DMS53 treated with DMSO at 0.1 percent for 48 hours (cell line): ENCODE results near the gene MCAT.

ENCODE experiments used
- DNase-seq: peaks from one replicate; lab custom pipeline; 2025; ENCODE audit not compliant: unreplicated experiment; lab: John Stamatoyannopoulos, UW

MCAT gene

GRCh38 chr22:43173566-43173965 lies 30.4 kb upstream of the MCAT start:
- no peak for DNase-seq

- no peak for DNase-seq
These were observed 29.0 kb upstream of the MCAT start for GRCh38 chr22:43172191-43172590.

DNA sequence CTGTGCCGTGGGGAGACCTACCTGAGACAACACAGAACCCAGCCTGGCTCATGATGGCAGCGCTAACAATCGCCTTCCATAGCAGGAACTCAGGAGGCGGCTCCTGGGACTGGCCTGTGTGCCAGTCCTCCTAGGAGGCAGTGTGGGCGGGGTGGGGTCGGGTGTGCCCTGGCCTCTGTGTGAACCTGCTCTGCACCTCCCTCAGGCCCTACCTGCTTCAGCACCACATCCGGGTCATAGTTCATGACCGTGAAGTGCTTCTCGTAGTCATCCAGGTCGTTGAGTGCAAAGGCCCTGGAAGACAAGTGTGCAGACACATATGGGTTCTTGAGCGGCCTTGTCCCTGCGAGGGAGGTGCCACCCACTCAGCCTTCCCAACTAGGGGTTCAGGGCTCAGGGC lies 28.4 kb upstream of the MCAT start:
- DNase-seq = no peak

DNA sequence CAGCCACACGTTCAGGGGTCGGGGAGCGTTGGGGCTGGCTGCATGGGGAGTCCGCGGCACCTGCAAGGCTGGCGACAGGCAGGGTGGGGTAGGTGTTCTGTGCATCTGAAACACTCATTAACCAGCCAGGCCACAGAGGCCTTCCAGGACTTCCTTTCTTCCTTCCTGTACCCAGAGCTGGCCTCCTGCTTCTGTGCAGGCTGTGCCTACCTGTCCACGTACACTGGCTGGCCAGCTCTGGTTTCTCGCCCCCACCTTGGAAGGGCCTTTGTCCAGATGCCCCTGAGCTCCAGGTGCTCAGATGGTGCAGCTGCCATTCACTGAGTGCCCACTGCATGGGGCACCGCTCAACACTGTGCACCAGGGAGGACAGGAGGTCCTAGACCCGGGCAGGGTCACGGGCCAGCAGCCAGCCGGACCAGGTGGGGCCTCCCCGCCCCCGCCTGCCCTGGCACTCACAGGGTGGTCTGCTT lies 27.9 kb upstream of the MCAT start:
- DNase-seq = no peak

DNA sequence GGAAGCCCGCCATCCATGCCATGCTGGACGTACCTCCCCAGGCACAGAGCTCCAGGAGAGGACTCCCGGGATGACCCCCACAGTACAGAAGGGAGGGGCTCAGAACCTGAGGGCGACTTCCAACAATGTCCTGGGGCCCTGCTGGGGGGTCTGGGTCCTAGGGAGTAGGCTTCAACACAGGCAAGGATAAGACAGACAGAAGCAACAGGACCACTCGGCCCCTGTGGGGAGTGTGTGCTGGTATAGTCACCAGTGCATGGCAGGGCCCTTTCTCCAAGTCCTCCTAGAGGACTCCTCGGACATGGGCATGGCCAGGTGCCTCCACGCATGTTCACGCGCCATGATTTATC lies 26.9 kb upstream of the MCAT start:
- no peak for DNase-seq

- DNase-seq = no peak
These were observed 26.3 kb upstream of the MCAT start for GRCh38 chr22:43169310-43170130.

DNA sequence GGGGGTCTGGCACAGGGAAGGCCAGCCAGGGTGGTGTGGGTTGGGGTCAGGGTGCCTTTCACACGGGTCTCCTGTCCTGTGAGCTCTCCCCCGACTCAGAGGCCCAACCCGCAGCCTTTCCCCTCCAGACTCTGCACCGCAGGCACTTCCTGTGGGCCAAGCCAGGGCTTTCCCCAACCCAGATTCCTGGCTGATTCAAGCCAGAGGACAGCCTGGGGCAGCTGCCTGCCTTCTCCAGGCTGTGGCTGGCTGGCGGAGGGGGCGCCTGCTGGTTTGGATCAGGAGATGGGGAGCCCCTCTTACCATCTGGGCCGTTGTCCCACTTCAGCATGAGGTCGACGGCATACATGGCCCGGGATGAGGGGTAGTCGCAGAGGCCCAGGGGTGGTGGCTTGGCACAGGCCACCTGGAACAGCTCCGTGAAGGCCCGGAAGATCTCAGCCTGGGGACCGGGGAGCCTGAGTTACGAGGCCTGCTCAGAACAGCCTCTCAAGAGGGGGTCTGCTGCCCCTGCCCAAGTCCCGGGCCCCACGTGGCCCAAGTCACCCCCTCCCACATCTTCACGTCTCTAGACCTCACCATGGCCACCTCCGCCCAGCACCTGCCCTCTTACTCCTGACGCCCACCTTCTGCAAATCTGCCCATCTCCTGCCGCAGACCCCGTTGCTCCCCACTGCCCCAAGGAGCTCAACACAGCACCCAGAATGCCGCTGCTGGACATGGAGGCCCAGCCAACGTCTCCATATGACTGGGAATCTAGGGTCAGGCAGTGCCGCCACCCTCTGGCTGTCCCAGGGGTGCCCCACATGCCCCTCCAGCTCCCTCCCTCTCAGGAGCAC lies 25.5 kb upstream of the MCAT start:
- no peak for DNase-seq

GRCh38 chr22:43167001-43167589 lies 23.9 kb upstream of the MCAT start:
- no peak for DNase-seq

DNA sequence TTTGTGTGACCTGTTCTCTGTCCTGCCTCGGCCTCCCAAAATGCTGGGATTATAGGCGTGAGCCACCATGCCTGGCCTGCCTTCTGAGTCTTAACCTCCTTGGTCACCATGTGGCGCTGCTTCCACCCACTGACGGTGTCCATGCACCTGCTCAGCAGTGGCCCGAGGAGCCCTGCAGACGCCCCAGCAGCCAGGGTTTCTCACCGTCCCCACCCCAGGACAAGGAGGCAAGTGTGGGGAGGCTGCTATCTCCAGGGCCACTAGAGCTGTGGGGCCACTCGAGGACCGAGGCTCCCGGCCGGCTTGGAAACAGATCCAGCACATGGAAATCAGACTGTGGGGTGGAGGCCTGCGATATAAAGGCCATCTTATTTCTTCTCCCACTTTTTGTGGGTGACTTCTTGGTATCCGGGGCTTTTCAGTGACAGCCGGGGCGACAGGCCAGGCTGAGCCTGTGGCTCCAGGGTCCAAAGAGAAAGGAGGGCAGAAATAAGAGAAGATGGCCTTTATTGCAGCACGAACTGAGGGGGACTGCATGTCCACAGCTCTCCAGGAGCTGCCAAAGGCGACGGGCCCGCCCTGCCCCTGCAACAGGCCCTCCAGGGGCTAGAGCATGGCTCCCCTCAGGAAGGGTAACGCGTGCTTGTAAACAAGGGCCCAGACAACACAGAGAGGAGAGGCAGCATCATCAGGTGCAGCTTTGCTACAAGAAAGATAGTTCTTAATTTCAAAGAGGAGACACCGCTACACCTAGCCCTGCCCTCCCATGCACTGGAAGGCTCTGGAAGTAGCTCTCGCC lies 23.1 kb upstream of the MCAT start:
- no peak for DNase-seq

- no peak for DNase-seq
These were observed 21.4 kb upstream of the MCAT start for GRCh38 chr22:43164636-43165035.

DNA sequence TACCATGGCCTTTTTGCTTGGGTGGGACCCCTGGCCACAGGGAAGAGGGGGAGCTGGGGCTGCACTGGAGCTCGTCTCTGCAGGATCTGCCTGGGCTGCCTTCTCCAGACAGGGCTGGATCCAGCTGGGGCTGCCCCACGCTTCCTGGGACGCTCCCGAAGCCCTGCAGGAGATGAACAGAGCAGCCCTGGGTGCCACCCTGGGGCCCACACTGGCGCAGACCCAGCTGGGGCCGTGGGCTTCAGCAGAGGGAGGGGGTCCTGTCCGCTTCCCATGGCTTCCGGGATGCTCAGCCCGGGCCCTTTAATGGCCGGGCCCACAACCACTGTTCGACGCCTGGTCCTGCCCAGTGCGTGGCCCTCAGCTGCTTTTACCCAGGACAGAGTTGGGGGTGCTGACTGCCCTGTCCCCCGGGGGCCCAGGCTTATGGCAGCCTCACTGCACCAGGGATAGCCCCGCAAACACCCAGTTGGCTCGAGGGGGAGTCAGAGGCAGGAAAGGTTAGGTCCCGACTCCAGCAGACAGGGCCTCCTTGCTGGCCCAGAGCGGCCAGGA lies 20.1 kb upstream of the MCAT start:
- no peak for DNase-seq

GRCh38 chr22:43162412-43163150 lies 19.4 kb upstream of the MCAT start:
- DNase-seq = no peak

DNA sequence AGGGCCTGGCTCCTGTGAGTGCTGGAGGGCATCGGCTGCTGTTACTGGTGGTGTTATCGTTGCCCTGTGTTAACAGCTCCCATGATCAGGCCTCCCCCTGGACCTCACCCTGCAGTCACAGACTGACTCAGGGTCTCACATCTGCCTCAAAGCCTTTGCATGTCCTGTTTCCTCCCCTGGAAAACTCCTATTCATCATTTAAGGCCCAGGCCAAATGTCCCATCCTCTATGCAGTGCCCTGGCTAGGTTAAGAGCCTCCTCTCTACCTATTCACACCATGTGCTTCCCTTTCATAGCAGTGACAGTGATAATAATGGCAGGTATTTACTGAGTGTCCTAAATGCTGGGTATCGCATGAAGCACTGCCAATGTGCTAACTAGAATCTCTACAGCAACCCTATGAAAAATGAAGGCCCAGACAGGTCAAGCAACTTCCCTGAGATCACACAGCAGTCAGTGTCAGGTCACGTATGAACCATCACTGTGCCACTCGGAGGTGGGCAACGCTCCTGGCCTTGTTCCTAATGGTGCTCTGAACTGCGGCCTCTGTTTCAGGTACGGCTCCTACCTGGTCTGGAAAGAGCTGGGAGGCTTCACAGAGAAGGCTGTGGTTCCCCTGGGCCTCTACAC lies 17.4 kb upstream of the MCAT start:
- no peak for DNase-seq

DNA sequence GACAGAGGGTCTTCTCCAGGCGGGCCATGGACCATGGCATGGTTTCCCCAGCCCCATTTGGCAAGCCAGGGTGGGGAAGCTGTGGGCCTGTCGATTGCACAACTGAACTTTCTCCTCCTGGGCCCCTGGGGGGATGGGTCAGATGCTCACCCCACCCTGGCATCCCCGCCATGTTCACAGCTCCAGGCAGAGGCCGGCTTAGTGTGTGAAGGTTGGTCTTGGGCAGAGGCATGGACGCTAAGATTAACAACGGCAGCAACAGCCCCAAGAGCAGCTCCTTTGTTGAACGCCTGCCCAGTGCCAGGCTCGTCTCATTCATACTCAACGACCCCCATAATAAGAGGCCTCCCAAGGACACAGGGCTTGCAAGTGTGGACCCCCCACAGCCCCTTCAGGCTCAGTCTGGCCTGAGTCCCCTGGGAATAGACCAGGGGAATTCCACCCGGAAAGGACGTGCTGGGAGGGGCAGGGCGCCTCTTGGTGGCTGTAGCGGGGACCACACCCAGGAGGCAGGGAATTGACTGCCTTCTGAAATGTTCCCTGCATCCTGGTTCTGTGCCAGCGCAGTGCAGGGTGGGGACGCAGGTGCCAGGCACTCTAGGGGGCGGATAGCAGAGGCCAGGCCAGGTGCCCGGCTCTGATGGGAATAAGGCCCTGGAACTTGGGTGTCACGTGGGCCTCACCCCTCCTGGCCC lies 16.4 kb upstream of the MCAT start:
- DNase-seq = no peak

- DNase-seq = no peak
These were observed 15.7 kb upstream of the MCAT start for GRCh38 chr22:43158778-43159483.

GRCh38 chr22:43157874-43158546 lies 14.8 kb upstream of the MCAT start:
- DNase-seq = no peak

DNA sequence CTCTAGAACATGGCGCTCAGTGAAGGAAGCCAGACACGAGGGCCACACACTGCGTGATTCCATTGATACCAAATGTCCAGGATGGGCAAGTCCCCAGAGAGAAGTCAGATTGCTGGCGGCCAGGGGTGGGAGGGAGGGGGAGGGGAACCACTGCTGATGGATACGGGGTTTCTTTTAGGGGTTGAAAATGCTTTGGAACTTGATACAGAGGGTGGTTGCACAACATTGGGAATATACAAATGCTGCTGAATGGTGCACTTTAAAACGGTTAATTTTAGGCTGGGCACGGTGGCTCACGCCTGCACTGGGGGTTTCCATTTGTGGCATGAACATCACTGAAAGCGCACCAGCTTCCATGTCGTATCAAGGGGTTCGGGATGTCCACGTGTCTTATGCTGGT lies 13.2 kb upstream of the MCAT start:
- no peak for DNase-seq

- no peak for DNase-seq
These were observed 12.6 kb upstream of the MCAT start for GRCh38 chr22:43155789-43156188.
